Aorta (tissue), 5 donors: Measurements from ENCODE around the gene CFAP20DC. TPM values are rescaled to one million over a fixed set of nuclear protein-coding genes. Genes with fewer than 3 reads are reported as not detected.
"Not testable (repeated sequence)": the region's sequence is repeated elsewhere in the genome, so short reads cannot be mapped to it uniquely, and the experiment has no call there.

Source experiments
- ATAC-seq: fragments of 200-7000 bp; cut with Tn5 transposase; one replicate; pipeline ENCODE4 v1.9.1; 2022; ENCODE audit warnings: moderate library complexity; ENCODE audit not compliant: low FRiP score
- DNase-seq, 2 donors: peaks; one replicate each; pipeline ENCODE4 v3.0.0-alpha.2; 2020
- H3K27ac ChIP-seq, 2 donors: one replicate each; pipeline ENCODE4 v1.5.1; 2013; ENCODE audit warnings: low read length in 2 of 2, mild to moderate bottlenecking in 2 of 2, moderate library complexity in 2 of 2, control low read depth in 1 of 2, inconsistent platforms in 1 of 2, low read depth in 1 of 2
- H3K27me3 ChIP-seq, 2 donors: one replicate each; pipeline ENCODE4 v1.6.1; 2013; ENCODE audit warnings: control low read depth in 1 of 2, low read length in 1 of 2, mild to moderate bottlenecking in 1 of 2, moderate library complexity in 1 of 2; ENCODE audit not compliant: insufficient read depth in 2 of 2, control insufficient read depth in 1 of 2
- H3K36me3 ChIP-seq, 2 donors: one replicate each; pipeline ENCODE4 v1.6.1; 2013; ENCODE audit warnings: control low read depth in 1 of 2, low read length in 1 of 2, mild to moderate bottlenecking in 1 of 2; ENCODE audit not compliant: insufficient read depth in 2 of 2, control insufficient read depth in 1 of 2
- H3K4me1 ChIP-seq, 2 donors: one replicate each; pipeline ENCODE4 v1.6.1; 2013; ENCODE audit warnings: low read length in 2 of 2, control low read depth in 1 of 2, mild to moderate bottlenecking in 1 of 2, moderate library complexity in 1 of 2; ENCODE audit not compliant: insufficient read depth in 2 of 2, control insufficient read depth in 1 of 2
- H3K4me3 ChIP-seq, 2 donors: one replicate each; pipeline ENCODE4 v1.5.1; 2013; ENCODE audit warnings: low read length in 2 of 2, control low read depth in 1 of 2, mild to moderate bottlenecking in 1 of 2
- H3K9me3 ChIP-seq: one replicate; pipeline ENCODE4 v1.6.1; 2013; ENCODE audit warnings: mild to moderate bottlenecking, low read length; ENCODE audit not compliant: control insufficient read depth
- WGBS, 2 donors: extraction: QIAGEN DNeasy Blood & Tissue Kit; methylation state at CpG; one replicate each; pipeline ENCODE4 v1.1.7; 2013; 5-methylcytosine and 5-hydroxymethylcytosine counted together
- intact Hi-C, 2 donors: fragments of 100-400 bp; cut with DNase I; formaldehyde crosslinking; loops; one replicate each; pipeline versions ENCODE4 v1.14.2 to v1.15.0; 2022
- polyA plus RNA-seq, 2 donors: library from polyadenylated mRNA; stranded (reverse); fragments of 200-250 nt; gene quantifications; one replicate each; pipeline ENCODE4 v1.2.3, GENCODE V29; 2013
- total RNA-seq, 2 donors: library from RNA; stranded (reverse); fragmentation: NEBNext Ultra II Directional; extraction: Animal tissue kit (Norgen Biotek cat#: 25700); gene quantifications; one replicate each; pipeline ENCODE4 v1.2.1, GENCODE V29; 2021
- donor health status: healthy with polysubstance abuse.
- donor health status: Bipolar disorder and iron deficiency.
- donor health status: DM: no; HTN: no; CAD: no.
- donor health status: DM: no; HTN: no; CAD: no.
- donor health status: DM: yes; HTN: yes; CAD: no.

CFAP20DC gene
- total and polyA plus RNA-seq, 4 donors, result 0.39 to 0.90 TPM; not detected in 2

- Histone ChIP-seq H3K36me3 (no peaks in the 10 kb centered on the region), H3K4me1 (no peaks in the 10 kb centered on the region), H3K9me3 (no peaks in the 10 kb centered on the region), H3K27me3 (no peaks in the 10 kb centered on the region), H3K27ac (no peak overlapping the region), H3K4me3 (no peak overlapping the region)
- ATAC-seq, result no peak
- no peak for DNase-seq
- intact Hi-C loops, result no loop called here
Observed at GRCh38 chr3:58698246-58698645, 351.6 kb downstream of the CFAP20DC start.

- Histone ChIP-seq H3K27me3 (no peaks in the 10 kb centered on the region), H3K4me3 (no peak overlapping the region), H3K36me3 (no peaks in the 10 kb centered on the region), H3K27ac (no peak overlapping the region), H3K4me1 (no peaks in the 10 kb centered on the region), H3K9me3 (no peaks in the 10 kb centered on the region)
- intact Hi-C loops, result no loop called here
- no peak for ATAC-seq
- no peak for DNase-seq
Observed at GRCh38 chr3:58697561-58697960, 352.3 kb downstream of the CFAP20DC start.

DNA sequence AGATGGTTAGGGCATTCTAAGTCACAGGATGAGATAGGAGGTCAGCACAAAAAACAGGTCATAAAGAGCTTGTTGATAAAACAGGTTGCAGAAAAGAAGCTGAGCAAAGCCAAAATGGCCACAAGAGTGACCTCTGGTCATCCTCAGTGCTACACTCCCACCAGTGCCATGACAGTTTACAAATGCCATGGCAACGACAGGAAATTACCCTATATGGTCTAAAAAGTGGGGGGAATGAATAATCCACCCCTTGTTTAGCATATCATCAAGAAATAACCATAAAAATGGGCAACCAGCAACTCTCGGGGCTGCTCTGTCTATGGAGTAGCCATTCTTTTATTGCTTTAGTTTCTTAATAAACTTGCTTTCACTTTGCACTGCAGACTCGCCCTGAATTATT is 353.0 kb downstream of the CFAP20DC start:
- H3K4me3 ChIP-seq, H3K27ac ChIP-seq, DNase-seq, H3K27me3 ChIP-seq, H3K9me3 ChIP-seq, intact Hi-C loops, H3K36me3 ChIP-seq, ATAC-seq, H3K4me1 ChIP-seq: not testable (repeated sequence)
- 82 to 87% methylated on average over 3 of the region's 3 CpGs for WGBS, 2 donors

DNA sequence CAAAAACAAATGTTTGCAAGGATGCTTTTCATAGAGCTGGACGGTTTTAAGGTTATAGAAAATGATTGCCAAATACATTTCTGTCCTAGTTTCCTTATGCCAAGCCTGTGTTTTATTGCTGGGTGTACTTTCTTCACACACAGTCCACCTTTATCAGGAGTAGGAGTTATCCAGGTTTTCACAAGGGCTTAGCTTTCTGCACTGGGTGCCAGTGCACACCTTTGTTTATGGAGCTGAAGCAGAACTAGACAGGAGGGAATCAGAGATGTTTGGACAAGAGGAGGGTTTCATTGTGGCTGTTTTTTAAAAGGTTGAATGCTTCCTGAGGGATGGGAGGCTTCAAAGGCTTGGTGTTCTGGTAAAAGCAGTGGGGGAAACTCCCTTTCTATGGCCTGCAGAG is 353.7 kb downstream of the CFAP20DC start:
- H3K27ac ChIP-seq, result no peak overlapping the region

GRCh38 chr3:58695284-58695683 is 354.5 kb downstream of the CFAP20DC start:
- DNase-seq, H3K36me3 ChIP-seq, H3K4me3 ChIP-seq, H3K27ac ChIP-seq, H3K9me3 ChIP-seq, intact Hi-C loops, ATAC-seq, H3K4me1 ChIP-seq, H3K27me3 ChIP-seq: not testable (repeated sequence)
- WGBS, 2 donors, result 75% methylated on average over 4 of the region's 4 CpGs

More for the DNA sequence above, 353.7 kb downstream of the CFAP20DC start:
- no peak overlapping the region for H3K4me3 ChIP-seq
- ATAC-seq, result no peak
- WGBS, 2 donors, result 55 to 69% methylated on average over 1 of the region's 1 CpG
- H3K9me3 ChIP-seq, result no peaks in the 10 kb centered on the region
- H3K36me3 ChIP-seq, result no peaks in the 10 kb centered on the region
- H3K27me3 ChIP-seq, result no peaks in the 10 kb centered on the region
- intact Hi-C loops, result no loop called here
- no peaks in the 10 kb centered on the region for H3K4me1 ChIP-seq
- DNase-seq, result no peak

GRCh38 chr3:58693940-58694850 is 355.6 kb downstream of the CFAP20DC start:
- 74 to 75% methylated on average over 7 of the region's 7 CpGs for WGBS, 2 donors
- H3K27ac ChIP-seq, result no peak overlapping the region

GRCh38 chr3:58692484-58692883 is 357.3 kb downstream of the CFAP20DC start:
- H3K27ac ChIP-seq, result no peak overlapping the region
- H3K4me3 ChIP-seq, result no peak overlapping the region
- H3K4me1 ChIP-seq, result no peaks in the 10 kb centered on the region
- 90 to 92% methylated on average over 1 of the region's 1 CpG for whole genome bisulfite sequencing, 2 donors
- ATAC-seq (no peak), DNase-seq (no peak)
- no peaks in the 10 kb centered on the region for H3K36me3 ChIP-seq
- no peaks in the 10 kb centered on the region for H3K27me3 ChIP-seq
- intact Hi-C loops, result no loop called here
- peaks cover 1% of the 10 kb centered on the region for H3K9me3 ChIP-seq

More at GRCh38 chr3:58693940-58694850, 355.6 kb downstream of the CFAP20DC start:
- peaks cover 1% of the 10 kb centered on the region for H3K9me3 ChIP-seq
- H3K4me1 ChIP-seq, result no peaks in the 10 kb centered on the region
- ATAC-seq, result no peak
- no peak overlapping the region for H3K4me3 ChIP-seq
- intact Hi-C loops, result no loop called here
- H3K36me3 ChIP-seq, result no peaks in the 10 kb centered on the region
- DNase-seq, result no peak
- H3K27me3 ChIP-seq, result no peaks in the 10 kb centered on the region
